Measurements from ENCODE around the gene GIGYF2.

GIGYF2 gene

DNA sequence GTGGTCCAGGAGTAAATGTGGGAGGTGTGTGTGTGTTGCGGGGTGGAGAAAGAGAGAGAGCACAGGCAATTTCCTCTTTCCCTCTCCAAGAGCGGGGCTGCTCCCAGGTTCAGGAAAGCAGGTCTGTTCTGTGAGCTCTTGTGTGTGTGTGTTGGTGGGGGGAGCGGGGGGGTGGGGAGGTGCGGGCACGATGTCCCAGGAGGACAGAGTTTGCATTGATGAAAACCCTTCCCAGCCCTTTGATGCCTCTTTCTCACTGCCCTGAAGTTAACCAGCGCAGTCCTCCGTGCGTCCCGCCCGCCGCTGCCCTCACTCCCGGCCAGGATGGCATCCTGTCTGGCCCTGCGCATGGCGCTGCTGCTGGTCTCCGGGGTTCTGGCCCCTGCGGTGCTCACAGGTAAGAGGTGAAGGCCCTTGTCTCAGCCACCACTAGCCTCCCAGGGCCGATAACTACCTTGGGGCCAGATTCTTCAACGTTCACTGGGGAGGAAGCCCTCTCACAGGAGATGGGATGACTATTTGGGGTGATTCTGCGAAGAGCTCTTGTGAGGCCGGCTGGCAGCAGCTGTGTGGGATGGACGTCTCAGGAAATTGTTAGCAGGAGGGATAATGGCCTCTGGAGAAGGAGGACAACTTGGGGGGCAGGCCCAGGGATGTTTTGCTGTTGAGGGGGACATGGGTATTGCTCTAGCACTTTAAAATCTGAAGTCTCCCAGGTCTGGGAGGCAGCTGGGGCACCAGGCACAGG, 173.1 kb downstream of the GIGYF2 start, which contains the start of gene SNORC:
TSS of gene SNORC (plus strand) at position 247 of the 748 bp plus-strand sequence. CDS start at position 325, 78 bp downstream.
- DNase-seq = no peak

DNA sequence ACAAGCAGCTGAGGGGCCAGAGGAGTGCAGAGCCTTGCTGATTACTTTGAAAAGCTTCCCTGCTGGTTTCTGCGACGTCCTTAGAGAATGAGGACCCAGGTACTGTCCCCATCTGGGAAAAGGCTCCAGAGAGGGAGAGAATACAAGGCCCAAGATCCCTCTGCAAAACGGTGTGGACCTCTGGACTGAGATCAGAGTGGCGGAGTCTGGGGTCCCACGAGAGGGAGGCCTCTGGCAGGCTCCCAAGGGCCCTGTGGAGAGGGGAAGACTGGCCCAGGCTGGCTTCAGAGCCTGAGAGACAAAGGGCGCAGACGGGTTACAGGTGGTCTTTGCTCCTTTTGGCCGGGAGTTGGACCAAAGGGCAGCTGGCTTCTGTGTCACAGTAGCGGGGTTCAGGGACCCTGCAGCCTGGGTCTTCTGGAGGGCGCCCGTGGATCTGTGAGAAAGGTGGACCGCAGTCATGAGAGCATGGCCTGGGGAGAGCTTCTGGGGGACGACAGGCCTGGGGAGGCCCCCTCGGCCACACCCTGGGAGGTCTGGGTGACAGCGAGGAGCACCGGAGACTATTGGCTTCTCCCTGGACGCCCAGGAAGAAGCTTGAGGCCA, 173.7 kb downstream of the GIGYF2 start:
- DNase-seq = no peak

DNA sequence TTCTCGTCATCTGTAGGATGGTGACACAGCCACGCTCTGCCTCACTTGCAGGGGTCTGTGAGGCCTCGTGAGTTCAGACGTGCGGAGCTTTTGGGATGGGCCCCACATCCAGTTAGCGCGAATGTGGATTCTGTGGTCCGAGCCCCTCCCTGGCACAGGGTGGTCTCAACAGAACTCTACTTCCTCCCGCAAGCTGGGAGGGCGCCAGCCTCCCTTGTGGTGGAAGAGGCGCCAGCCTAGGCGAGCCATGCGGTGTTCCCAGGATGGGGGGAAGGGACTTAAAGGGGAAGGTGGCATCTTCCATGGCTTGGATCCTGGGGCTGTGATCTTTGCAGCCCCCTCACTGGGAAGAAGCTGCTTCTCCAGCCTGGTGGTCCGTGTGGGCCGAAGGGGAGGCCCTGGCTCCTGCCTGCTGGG, 174.3 kb downstream of the GIGYF2 start:
- no peak for DNase-seq

DNA sequence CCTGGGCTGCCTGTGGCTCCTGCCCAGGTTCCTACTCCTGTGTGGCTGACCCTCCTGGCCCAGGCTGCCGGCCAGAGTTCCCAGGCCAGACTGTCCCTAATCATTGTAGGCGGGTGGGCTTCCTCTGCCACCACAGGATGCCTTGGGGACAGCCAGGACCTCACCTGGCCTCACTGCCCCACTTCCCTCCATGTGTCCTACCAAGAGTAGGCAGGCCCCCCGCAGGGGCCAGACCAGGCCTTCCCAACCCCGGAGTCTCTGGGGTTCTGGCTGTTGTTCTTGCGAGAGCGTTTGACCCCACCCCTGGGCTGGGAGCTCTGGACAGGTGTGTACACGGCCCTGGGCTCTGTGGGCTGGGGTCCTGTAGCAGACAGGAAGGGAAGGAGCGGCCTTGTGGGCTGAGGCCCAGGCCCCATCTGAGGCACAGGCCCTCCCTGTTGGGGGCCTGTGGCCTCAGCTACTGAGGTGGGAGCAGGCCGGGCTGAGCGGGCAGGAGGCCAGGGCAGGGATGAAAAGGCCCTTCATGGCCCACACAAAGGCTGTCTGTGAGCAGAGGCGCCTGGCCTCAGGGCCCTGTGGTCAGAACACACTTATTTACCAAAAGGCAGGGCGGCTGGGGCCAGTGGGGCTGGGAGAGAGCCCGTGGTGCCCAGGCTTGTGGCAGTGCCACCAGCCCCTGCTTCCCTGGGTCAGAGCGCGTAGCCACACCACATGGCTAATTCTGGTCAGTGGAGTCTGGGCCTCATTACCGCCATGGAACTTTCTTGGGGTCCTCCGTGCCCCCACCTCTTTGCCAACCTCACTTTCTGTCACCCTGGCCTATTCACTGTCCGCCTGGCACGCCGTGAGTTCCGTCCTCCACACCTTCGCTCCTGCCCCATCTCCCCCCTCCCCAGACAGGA, 175.0 kb downstream of the GIGYF2 start:
- DNase-seq = no peak

DNA sequence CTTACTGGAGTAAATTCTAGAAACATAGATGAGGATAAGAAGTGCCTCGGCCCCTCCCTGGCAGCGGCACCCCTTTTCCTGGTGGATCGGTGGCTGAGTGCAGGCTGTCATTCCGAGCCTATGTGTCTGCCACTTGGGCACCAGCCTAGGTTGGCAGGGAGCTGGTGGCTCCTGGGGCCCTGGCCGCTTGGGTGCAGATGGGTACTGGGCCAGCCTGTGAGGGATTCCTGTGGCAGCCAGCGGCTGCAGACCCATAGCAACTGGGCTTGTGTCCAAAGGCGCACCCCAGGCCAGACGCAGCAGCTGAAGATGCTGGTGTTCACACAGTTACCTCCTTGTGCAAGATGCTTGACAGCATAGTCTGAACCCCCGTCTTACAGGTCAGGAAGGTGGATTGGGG, 175.7 kb downstream of the GIGYF2 start:
- no peak for DNase-seq

DNA sequence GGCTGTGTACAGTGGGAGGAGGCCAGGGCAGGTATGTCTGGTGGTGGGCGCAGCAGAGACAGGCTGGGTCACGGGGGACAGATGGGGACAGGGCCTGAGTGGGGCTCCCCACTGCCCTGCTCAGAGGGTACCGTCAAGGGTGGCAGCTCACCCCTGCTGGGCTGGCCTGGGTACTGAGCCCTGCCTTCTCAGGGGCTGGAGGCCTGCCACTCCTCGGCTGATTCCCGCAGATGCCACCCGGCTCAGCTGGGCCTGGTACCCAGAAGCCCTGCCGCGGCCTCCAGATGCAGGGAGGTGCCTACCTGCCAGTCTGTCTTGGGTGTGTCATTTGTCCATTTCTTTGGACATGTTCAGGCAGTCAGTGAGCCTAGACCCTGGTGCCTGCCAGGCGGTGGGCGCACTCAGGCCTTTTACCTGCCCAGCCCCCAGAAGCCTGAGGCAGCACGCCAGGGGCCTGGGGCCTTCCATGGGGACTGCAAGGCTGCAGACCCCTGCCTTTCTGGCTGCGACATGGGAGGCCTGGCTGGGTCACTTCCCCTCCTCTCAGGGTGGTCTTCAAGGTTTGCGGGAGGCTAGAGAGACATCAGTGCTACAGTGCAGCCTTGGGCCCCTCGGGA, 176.3 kb downstream of the GIGYF2 start:
- DNase-seq = no peak

DNA sequence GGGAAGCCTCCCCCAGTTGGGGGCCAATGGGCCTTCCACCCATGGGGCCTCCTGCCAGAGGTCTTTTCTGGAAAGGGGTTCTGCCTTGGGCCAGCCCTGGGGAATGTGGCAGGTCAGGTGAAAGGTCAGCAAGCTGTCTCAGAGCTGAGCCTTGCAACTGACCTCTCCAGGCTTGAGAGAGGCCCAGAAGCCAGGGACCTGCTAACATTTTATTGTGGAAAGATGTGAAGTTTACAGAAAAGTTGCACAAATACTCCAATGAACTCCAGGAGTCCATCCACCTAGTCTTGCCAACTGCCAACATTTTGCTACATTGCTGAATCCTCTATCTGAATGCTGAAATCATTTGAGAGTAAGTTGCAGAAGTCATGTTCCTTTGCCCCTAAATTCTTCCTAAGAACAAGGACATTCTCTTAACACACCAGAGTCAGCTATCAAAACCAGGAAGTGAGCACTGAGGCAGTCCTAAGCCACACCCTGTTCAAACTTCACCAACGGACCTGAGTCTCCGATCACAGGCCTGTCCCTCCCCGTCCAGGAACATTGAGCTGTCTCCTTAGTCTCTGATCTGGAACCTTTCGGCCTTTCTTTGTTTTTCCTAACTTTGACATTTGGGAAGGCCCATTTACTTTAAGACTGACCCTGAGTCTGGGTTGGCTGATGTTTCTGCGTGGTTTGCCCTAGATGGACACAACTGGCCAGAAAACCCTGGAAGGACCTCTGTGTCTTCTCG, 176.9 kb downstream of the GIGYF2 start:
- no peak for DNase-seq

DNA sequence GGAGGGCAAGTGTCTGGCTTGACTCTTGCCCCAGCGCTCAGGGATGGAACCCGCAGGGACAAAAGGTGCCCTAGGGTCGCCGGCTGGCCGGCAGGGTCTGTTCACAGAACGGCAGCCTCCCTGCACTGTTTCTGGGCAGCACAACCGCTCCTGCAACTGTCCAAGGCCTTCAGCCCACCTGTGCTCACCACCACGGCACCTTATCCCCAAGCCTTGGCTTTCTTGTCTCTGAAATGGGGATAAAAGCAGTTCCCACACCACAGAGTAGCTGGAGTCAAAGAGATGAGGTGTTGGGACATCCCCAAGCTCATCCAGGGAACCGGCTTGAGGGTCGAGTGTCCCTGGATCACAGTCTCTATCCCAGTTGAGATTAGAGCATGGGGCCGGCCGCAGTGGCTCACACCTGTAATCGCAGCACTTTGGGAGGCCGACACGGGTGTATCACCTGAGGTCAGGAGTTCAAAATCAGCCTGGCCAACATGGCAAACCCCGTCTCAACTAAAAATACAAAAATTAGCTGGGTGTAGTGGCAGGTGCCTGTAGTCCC, 177.6 kb downstream of the GIGYF2 start:
- DNase-seq = no peak

DNA sequence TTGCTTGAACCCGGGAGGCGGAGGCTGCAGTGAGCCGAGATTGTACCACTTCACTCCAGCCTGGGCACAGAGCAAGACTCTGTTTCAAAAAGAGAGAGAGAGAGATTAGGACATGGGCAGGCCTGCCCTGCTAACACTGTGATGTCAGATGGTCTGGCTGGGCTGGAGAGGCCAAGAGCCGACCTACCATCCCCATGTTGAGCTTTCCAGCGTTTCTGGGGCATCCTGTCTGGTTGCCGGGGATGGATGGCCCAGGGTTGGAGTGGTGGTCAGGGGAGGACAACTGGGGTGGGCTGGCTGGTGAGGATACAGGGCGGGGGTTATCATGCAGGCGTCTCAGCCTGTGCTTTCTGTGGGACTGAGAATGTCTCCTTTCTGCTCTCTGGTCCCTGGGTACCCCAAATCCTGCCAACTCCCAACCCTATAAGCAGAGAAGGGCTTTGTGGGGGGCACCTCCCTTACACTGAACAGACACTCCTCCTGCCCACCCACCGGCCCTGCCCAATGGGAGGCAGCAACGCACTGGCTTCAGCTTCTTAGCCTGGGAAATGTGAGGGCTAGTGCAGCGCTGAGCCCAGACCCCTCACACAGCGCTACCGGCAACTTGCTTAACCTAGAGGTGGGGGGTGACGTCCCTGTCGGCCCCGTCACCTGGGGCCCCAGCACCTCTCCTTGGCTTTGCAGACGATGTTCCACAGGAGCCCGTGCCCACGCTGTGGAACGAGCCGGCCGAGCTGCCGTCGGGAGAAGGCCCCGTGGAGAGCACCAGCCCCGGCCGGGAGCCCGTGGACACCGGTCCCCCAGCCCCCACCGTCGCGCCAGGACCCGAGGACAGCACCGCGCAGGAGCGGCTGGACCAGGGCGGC, 178.4 kb downstream of the GIGYF2 start:
- DNase-seq = peak in 1 of 5 experiments; percentile 17

DNA sequence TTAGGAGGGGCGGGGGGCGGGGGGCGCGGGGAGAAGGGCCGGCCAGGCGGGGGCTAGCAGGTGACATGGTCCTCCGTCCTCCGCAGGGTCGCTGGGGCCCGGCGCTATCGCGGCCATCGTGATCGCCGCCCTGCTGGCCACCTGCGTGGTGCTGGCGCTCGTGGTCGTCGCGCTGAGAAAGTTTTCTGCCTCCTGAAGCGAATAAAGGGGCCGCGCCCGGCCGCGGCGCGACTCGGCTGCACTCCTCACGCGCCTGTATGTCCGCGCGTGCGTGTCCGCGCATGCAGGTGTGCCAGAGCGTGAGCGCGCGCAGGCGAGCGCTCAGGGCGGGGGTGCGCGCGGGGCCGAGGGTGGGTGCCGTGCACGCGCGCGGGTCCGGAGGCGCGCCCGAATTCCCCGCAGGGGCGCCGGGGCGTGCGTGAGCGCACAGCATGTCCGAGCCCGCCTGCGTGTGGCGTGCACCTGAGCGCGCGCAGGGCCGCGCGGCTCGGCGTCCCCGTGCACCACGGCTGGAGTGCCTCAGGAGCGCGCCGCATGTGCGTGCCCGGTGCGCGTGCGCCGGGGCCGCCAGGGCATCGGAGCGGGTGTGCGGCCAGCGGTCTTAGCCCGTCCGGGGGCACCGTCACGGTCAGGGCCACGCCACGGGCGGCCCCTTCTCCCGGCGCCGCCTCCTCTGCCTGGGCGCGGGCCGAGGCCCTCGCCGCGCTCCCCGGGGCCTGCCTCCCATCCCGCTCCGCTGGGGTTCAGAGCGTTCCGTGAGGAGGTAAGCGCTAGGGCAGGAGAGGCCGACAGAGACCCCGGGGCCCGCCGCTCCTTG, 179.2 kb downstream of the GIGYF2 start:
- peak in 1 of 5 experiments; percentile 82 for DNase-seq

DNA sequence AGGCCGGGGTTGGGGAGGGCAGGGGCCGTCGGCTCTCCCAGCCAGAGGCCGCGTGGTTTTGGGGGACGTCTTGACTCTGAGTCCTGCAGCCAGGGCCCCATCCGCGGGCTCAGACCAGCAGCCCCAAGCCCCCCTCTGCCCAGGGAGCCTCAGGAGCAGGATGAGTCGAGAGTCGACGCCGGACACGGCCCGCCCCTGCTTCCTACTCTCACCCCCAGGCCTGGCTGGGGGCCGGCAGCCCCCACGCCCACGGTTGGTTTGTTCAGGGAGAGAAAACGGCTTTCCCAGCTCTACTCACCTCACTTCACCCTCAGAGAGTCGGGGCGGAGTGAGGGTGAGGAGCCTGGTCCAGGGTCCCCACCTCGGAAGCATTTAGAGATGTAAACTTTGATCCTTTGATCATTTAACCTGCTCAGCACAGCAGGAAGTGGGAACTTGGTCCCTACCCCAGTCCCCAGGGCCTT, 179.9 kb downstream of the GIGYF2 start:
- no peak for DNase-seq

DNA sequence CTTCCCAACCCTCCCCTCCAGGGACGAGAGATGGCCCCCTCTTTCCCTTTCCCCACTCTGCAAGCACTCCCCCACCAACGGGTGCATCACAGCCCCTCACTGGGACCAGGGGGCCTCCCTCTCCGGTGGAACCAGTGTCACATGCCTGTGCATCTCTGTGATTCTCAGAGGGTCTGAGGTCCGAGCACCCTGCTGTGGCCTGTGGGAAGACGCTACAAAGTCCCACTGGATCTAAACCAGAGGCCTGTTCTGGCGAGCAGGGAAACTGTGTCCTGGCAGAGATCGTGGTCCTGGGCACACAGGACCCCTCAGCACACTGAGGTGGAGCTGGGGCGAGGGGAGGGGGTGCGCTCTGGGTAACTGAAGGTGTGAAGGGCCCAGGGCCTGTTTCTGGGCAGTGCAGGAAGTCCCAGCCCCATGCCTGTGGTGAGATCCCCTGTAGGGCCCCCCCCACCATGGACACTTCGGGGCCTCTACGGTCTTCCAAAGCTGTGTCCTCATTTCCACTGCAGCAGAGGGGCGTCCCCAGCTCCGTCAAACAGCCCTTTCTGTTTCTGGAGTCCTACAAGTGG, 180.9 kb downstream of the GIGYF2 start:
- DNase-seq = no peak

DNA sequence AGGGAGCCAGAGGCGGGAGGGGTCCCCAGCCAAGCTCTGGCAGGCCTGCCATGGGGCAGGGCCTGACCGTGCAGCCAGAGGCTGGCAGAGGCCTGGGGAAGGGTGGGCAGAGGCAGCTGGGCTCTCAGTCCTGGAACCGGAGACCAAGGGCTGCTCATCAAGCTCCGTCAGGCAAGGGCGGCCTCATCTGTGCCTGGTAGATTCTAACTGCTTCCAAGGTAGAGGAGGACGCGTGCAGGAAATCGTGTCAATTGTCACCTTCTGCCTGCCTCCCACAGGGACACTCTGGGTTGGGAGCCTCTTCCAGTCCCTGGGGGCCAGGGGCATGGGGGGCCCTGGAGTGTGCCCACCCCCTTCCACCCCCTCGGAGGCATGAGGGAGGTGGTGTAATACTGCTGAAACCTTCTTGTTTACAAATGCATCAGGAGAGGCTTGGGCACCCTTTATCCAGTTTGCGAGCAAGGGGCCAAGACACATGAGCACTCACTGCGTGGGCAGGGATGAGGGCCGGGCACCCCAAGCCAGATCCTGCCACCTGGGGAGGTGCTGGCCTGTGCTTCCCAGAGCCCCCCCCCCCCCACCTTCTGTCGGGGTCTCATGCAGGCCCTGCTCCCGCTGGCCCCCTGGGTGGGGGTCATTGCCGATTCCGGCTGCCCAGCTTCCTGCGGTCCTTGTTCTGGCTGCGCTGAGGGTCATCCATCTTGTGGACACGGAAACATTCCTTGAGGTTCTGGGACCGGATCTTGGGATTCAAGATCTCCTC, 181.9 kb downstream of the GIGYF2 start:
- DNase-seq = no peak

DNA sequence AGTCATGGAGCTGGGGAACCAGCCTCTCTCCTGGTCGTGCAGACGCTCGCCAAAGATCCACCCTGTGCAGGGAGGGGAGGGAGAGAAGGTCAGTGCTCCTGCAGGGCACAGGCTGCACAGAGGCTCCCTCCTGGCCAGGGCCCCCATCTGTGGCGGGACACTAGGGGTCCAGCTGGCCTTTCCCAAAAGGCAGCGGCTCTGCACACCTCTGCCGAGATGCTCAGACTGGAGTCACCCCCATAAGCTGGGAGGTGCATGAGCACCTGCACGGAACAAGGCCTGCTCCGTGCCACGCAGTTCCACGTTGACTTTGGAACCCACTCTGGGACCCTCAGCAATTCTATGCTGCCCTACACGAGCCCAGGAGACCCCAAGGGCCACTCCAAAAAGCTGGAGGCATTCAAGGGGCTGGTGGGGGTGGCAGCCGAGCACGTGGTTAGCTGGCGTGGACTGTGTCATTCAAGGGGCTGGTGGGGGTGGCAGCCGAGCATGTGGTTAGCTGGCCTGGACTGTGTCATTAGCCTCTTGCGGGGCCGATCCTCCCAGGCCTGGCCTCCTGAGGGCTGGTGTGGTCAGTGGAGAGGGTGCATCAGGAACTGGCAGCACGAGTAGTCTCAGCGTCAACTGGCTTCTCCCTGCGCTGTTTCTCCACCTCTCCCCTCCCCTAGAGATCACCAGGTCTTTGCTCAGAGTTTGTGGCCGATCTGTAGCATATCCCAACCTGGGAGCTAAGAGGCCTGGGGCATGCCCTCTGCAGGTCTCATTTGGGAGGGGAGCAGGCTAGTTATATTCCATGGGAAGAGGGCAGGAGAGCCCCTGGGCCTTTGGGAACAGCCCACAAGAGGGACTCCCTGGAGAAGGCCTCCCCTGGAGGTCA, 182.7 kb downstream of the GIGYF2 start:
- DNase-seq = no peak

DNA sequence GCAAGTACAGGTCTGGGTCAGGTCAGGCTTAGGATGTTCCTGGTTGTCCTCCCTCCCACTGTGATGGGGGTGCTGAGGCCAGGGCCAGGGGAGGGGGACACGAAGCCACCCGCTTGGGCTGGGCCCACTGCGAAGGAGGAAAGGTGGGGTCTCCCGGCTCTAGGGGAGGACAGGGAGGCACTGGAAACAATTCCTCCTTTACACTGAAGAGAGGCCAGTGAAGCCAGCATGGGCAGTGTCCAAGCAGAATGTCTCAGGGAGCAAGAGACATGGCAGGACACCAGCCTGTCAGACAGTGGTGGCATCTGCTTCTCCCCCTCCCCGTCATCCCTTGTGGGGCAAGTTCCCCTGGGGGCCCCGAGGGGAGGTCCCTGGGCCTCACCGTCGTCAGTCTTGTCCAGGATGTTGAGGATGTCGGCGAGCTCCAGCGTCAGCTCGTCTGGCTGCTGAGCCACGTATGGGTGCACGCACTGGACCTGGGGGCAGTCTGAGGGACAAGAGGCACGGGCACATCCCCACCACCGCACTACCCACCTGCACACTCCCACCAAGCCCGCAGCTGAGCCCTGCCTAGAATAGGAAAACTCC, 183.7 kb downstream of the GIGYF2 start:
- no peak for DNase-seq

DNA sequence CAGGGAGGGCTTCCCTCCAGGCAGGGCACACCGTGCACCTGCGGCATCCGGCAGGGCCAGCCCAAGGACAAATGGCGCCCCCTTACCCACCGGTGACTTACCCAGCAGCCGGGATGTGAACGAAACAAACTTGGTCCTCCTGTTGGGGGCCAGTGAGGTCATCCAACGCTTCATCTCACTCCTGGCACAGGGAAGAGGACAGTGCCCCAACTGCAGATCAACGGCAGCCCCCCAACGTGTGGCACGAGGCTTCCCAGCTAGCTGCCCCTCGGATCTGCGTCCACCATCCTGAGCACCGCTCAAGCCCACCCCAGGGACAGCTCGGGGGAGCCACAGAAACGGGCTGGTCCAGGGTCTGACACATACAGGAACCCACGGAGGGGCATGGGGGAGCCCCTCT, 185.0 kb downstream of the GIGYF2 start:
- no peak for DNase-seq

DNA sequence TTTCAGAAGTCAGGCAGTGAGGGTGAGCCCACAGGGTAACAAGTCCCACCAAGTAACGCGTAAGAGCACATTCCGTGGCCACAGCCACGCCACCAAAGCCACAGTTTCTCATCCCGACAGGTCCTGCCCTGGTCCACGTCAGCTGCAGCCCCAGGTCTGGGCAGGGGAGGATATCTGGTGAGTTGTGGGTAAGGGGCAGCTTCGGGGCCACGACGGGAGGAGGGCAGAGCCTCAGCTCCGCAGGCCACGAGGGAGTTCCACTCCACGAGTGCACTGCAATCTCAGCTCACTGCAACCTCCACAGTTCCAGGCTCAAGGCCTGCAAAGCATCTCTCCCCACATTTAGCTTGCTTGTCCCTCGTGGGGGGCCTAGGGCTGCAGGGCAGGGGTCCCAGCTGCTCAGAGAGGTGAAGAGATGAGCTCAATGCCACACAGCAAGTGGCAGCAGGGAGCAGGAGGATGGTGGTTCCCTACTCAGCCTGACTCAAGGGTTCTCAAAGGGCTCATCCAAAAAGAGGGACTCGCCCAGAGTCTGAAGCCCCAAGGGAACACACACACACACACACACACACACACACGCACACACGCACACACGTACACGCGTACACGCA, 185.5 kb downstream of the GIGYF2 start:
- no peak for DNase-seq
